Activated gamma-delta T cell treated with Interleukin-2 at 50 U/mL for 16 hours (primary cell): ENCODE data around the gene WDR76.

Source experiments
- DNase-seq: peaks from one replicate; pipeline ENCODE4 v3.0.0-alpha.2; 2020

The WDR76 gene

DNA sequence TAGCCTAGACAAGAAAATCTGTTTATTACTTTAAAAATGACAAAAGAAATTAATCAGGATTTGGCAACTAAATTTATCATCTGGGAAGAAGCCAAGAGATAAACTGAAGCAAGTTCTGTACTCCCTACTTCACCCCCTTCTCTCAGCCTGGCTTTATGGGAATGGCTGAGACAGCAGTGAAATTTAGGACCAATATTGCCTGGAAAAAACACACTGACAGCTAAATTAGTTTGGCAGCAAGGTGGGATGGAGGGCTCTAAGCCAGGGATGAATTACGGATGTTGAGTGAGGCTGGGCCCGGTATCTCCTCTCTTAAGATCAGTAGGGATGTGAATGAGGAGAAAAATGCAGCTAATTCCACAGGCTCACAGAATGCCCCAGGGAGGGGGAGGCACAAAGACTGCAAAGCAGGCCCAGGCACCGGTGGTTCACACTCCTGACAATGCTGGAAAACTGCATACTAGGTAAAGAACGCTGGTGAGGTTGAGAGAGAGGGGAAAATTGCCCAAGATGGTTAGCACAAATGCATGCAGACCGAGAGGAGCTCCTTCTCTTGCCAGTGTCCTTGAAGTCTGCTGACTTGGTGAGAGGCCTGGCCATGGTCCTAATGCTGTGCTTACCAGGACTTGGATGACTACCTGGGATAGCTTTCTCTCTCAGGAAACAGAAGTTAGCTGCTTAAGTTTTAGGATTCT is 89.0 kb downstream of the WDR76 start:
- no peak for DNase-seq

DNA sequence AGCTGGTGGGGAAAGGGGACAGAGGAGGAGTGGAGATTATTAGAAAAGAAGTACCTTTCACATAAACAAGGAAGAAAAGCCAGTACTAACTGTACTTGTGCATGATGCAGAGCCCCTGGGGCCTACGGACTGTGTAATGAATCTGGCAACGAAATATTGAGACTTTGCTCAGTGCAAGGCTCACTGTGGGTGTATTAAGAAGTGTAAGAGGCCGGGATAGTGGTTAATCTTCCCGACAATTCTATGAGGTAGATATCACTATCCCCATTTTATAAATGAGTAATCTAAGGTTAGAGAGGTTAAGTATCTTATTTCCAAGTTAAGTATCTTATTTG is 89.5 kb downstream of the WDR76 start:
- no peak for DNase-seq
